ENCODE results near the gene PLEKHG4B.

GRCh38 chr5:83029-83428 lies 8.9 kb upstream of the PLEKHG4B start:
- no peak for TF ChIP-seq POLR2A (IDR thresholded peaks at IDR 0.05; ENCODE audit: low read length)
- TF ChIP-seq GATA1 (IDR thresholded peaks at IDR 0.05; ENCODE audit: low read depth, low read length) = no peak
